A673 (cell line): ENCODE results near the gene PARVA. TPM values are rescaled to one million over a fixed set of nuclear protein-coding genes. Genes with fewer than 3 reads are reported as not detected.

Experiments used
- BruUV-seq: library from RNA; stranded (reverse); fragments of 400-500 nt; replicated peaks from 2 replicates; lab custom pipeline; 2021; lab: Mats Ljungman, UMichigan
- CTCF ChIA-PET: fragments of 300-600 bp; sonication (Branson Sonifier 250); formaldehyde crosslinking; loops from one replicate; lab custom pipeline; 2022; ENCODE audit warnings: antibody characterized with exemption; lab: Charles Lee
- POLR2A ChIA-PET: fragments of 300-600 bp; sonication (Branson Sonifier 250); formaldehyde crosslinking; loops from one replicate; lab custom pipeline; 2022; ENCODE audit warnings: antibody characterized with exemption; ENCODE audit not compliant: low non-redundant PET; lab: Charles Lee
- DNase-seq: peaks from one replicate; pipeline ENCODE4 v3.0.0-alpha.2; 2015; ENCODE audit warnings: low spot score
- H3K27ac ChIP-seq: fragments of 200-600 bp; sonication (generic); 2 replicates; pipeline ENCODE4 v1.5.1; 2016; ENCODE audit warnings: mixed run types, low read depth, mild to moderate bottlenecking, mixed read lengths, antibody characterized with exemption, low read length; ENCODE audit not compliant: poor library complexity, severe bottlenecking
- H3K27me3 ChIP-seq: fragments of 200-600 bp; sonication (generic); replicated peaks from 2 replicates; pipeline ENCODE4 v1.6.1; 2017; ENCODE audit warnings: mixed run types, low read depth, mild to moderate bottlenecking, mixed read lengths, antibody characterized with exemption, low read length; ENCODE audit not compliant: insufficient read depth, poor library complexity
- H3K36me3 ChIP-seq: fragments of 200-600 bp; sonication (generic); 2 replicates; pipeline ENCODE4 v1.6.1; 2016; ENCODE audit warnings: mixed run types, mild to moderate bottlenecking, mixed read lengths, antibody characterized with exemption, low read length; ENCODE audit not compliant: insufficient read depth, poor library complexity, severe bottlenecking
- H3K4me1 ChIP-seq: fragments of 200-600 bp; sonication (generic); 2 replicates; pipeline ENCODE4 v1.6.1; 2017; ENCODE audit warnings: mixed run types, mild to moderate bottlenecking, mixed read lengths, antibody characterized with exemption, low read length; ENCODE audit not compliant: insufficient read depth, poor library complexity, severe bottlenecking
- H3K4me3 ChIP-seq: fragments of 200-600 bp; sonication (generic); 2 replicates; pipeline ENCODE4 v1.5.1; 2016; ENCODE audit warnings: low read depth, mixed run types, mild to moderate bottlenecking, mixed read lengths, low read length; ENCODE audit not compliant: poor library complexity, severe bottlenecking
- H3K9me3 ChIP-seq: fragments of 200-600 bp; sonication (generic); 2 replicates; pipeline ENCODE4 v1.6.1; 2016; ENCODE audit warnings: mixed run types, low read depth, mild to moderate bottlenecking, mixed read lengths, antibody characterized with exemption, low read length; ENCODE audit not compliant: poor library complexity, severe bottlenecking
- EZH2 ChIP-seq: fragments of 200-600 bp; sonication (generic); IDR thresholded peaks from 2 replicates; pipeline ENCODE4 v1.6.1; 2017; ENCODE audit warnings: borderline replicate concordance, low read depth, mild to moderate bottlenecking, mixed read lengths, antibody characterized with exemption, low read length; ENCODE audit not compliant: poor library complexity, severe bottlenecking
- intact Hi-C: fragments of 100-400 bp; cut with micrococcal nuclease; formaldehyde crosslinking; loops from one replicate; pipeline ENCODE4 v1.10.0; 2022; ENCODE audit not compliant: unreplicated experiment
- total RNA-seq: library from RNA; stranded (reverse); gene quantifications from 2 replicates; pipeline ENCODE4 v1.2.3, GENCODE V29; 2021
- TF ChIP-seq, protein P1 (sequence below): fragments of 300-800, 200-600 bp; sonication (generic); conservative IDR thresholded peaks from 2 replicates; pipeline ENCODE4 v1.5.1; 2017; ENCODE audit warnings: low read depth, mild to moderate bottlenecking, antibody characterized with exemption, low read length, moderate library complexity, mixed read lengths

PARVA gene
- total RNA-seq, 1 experiment from 2014 or later: 15.2 TPM

DNA sequence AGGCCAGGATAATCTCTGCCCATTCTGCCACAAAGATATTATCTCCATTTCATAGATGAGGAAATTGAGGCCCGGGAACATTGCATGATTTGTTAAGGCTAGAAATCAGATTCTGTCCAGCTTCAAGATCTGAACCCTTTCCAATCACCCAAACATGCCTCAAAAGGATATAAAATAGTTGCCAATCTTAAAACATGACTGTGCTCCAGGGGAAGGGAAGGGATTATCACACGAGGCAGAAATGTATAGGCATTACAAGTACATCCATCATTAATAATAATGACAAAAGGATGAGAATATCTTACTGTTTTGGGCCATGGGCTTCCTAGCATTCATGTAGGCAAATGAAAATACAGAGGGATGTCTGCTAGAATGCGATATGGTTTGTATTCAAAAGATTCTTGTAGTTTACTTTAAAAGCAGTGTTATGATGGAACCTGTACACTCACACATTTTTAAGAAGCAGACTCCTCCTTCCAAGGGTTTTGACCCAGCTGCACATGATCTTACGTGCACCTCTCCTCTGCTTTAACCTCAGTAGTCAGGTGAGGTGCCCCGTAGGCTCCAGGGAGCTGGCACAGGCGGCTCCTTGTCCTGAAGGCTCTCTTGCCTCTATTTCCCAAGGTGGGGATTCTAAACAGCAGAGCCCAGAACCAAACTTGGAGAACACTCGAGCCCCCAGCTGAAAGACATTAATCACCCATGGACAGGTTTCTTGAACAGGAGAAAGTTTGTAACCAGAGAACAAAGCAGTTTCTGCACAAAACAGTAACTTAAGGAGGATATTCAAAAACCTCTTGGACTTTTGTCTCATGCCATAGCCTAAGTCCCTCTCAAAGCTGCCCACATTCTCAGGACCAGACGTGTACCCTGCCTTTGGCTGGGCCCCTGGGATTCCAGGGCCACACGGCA, 36.0 kb downstream of the PARVA start:
- Histone ChIP-seq H3K4me3 (no peak overlapping the region), H3K9me3 (no peaks in the 10 kb centered on the region), H3K27me3 (no peaks in the 10 kb centered on the region), H3K36me3 (no peaks in the 10 kb centered on the region), H3K4me1 (peaks cover 60% of the 10 kb centered on the region), H3K27ac (no peak overlapping the region)
- ChIA-PET CTCF (interaction anchor here (0.6 kb wide), 1 partner anchor 548 kb away, joined by 3 read pairs; no protein-coding TSS in a partner anchor), POLR2A (no interaction called here)
- DNase-seq: no peak
- no TSS peak for BruUV-seq
- TF ChIP-seq, protein P1, sequence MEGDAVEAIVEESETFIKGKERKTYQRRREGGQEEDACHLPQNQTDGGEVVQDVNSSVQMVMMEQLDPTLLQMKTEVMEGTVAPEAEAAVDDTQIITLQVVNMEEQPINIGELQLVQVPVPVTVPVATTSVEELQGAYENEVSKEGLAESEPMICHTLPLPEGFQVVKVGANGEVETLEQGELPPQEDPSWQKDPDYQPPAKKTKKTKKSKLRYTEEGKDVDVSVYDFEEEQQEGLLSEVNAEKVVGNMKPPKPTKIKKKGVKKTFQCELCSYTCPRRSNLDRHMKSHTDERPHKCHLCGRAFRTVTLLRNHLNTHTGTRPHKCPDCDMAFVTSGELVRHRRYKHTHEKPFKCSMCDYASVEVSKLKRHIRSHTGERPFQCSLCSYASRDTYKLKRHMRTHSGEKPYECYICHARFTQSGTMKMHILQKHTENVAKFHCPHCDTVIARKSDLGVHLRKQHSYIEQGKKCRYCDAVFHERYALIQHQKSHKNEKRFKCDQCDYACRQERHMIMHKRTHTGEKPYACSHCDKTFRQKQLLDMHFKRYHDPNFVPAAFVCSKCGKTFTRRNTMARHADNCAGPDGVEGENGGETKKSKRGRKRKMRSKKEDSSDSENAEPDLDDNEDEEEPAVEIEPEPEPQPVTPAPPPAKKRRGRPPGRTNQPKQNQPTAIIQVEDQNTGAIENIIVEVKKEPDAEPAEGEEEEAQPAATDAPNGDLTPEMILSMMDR: no peak
- TF ChIP-seq EZH2: no peak
- intact Hi-C loops: loop anchor here (2.0 to 10.0 kb wide), 3 partner anchors 181 to 481 kb away; partner anchors contain the start of gene TEAD1

DNA sequence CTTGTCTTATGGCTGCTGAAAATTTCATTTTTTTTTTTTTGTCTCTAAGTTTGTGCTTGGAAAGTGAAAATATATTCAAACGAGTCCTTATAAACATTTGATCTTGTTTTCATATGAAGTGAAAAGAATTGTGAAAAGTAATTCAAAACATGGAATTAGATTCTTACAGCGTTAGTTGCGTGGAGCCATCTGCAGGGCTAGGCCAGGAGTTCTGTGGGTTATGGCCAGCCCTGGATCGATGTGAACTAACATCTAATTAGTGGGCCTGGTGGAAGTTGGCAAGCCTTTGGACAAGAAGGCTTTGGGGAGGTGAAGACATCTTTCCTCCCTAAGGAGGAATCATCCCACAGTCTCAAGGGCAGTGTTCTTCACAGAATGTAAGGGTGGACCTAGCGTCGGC, 37.2 kb downstream of the PARVA start:
- no peak for DNase-seq
- Histone ChIP-seq H3K4me1 (peaks cover 65% of the 10 kb centered on the region), H3K36me3 (no peaks in the 10 kb centered on the region), H3K9me3 (no peaks in the 10 kb centered on the region), H3K4me3 (no peak overlapping the region), H3K27me3 (no peaks in the 10 kb centered on the region), H3K27ac (no peak overlapping the region)
- intact Hi-C loops: loop anchor here (10.0 kb wide), 2 partner anchors 180 to 260 kb away; partner anchors contain the start of gene TEAD1
- no TSS peak for BruUV-seq
- CTCF ChIA-PET: no interaction called here
- POLR2A ChIA-PET: no interaction called here
- TF ChIP-seq, protein P1: no peak
- no peak for TF ChIP-seq EZH2

DNA sequence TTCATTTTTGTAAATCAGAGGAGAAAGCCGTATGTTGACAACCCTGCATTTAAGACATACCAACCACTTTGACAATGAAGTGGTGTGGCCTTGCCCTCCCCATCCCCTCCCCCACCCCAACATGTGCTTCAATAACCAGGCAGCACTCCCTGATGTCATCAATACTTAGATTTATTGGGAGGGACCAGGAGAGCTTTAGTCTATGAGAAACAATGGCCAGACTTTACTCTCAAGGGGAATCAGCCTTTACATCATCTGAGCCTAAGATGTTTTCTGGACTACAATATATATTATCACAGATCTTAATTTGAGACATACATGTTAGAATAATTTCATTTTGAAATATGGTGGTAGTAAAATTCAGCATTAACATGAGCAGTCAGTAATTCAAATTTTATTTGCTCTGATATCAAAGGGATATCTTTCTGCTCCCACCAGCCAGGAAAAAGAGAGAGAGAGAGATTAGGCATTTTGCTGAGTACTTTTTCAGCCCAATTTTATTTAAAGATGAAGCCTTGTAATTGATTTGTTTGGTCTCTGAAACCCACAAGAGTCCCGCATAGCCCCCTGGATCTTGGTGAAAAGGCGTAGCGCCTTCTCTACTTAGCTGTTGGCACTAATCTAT, 38.1 kb downstream of the PARVA start:
- CTCF ChIA-PET: no interaction called here
- POLR2A ChIA-PET: no interaction called here
- Histone ChIP-seq H3K4me1 (peaks cover 61% of the 10 kb centered on the region), H3K36me3 (no peaks in the 10 kb centered on the region), H3K4me3 (no peak overlapping the region), H3K9me3 (no peaks in the 10 kb centered on the region), H3K27me3 (no peaks in the 10 kb centered on the region), H3K27ac (no peak overlapping the region)
- TF ChIP-seq, protein P1: no peak
- TF ChIP-seq EZH2: no peak
- intact Hi-C loops: loop anchor here (10.0 kb wide), 2 partner anchors 179 to 259 kb away; partner anchors contain the start of gene TEAD1
- no TSS peak for BruUV-seq
- no peak for DNase-seq
